T-helper 17 cell (primary cell): ENCODE results near the gene CACHD1. TPM values are rescaled to one million over a fixed set of nuclear protein-coding genes. Genes with fewer than 3 reads are reported as not detected.
"Not testable (repeated sequence)": the region's sequence is repeated elsewhere in the genome, so short reads cannot be mapped to it uniquely, and the experiment has no call there.

Experiments used
- ATAC-seq: fragments of 150-1000 bp; cut with Tn5 transposase; 2 replicates; pipeline ENCODE4 v1.10.0; 2021; ENCODE audit warnings: mild to moderate bottlenecking, moderate library complexity
- DNase-seq, 3 donors: peaks; one replicate each; pipeline versions ENCODE4 v3.0.0 to v3.0.0-alpha.2; 2020 to 2021
- H3K9me3 ChIP-seq: one replicate; pipeline ENCODE4 v1.7.0; 2013; ENCODE audit warnings: low read length, mild to moderate bottlenecking; ENCODE audit not compliant: control insufficient read depth, poor library complexity, severe bottlenecking
- H3K27ac Mint-ChIP-seq: one replicate; pipeline ENCODE4 v1.8.0; 2022; ENCODE audit warnings: mild to moderate bottlenecking, moderate library complexity, mixed read lengths
- H3K27me3 Mint-ChIP-seq: one replicate; pipeline ENCODE4 v1.8.0; 2022; ENCODE audit warnings: mixed read lengths
- H3K36me3 Mint-ChIP-seq: one replicate; pipeline ENCODE4 v1.8.0; 2022; ENCODE audit warnings: low read depth, mixed read lengths
- H3K4me1 Mint-ChIP-seq: one replicate; pipeline ENCODE4 v1.8.0; 2022; ENCODE audit warnings: mild to moderate bottlenecking, mixed read lengths
- H3K4me3 Mint-ChIP-seq: one replicate; pipeline ENCODE4 v1.8.0; 2022; ENCODE audit warnings: mild to moderate bottlenecking, moderate library complexity, mixed read lengths
- total RNA-seq, 4 donors: library from RNA in 2 of 4; stranded (reverse) in 2 of 4; gene quantifications; one replicate each; pipeline ENCODE4 v1.2.3 and lab custom pipeline; 2022 to 2026

CACHD1 gene
- total RNA-seq, 2 donors from 2014 or later, result 0.05 TPM; not detected in 1

GRCh38 chr1:64511044-64511443 is 41.1 kb downstream of the CACHD1 start:
- H3K36me3 Mint-ChIP-seq, result no peaks in the 10 kb centered on the region
- no peaks in the 10 kb centered on the region for H3K9me3 ChIP-seq
- H3K4me1 Mint-ChIP-seq, result peaks cover 10% of the 10 kb centered on the region
- no peak overlapping the region for H3K27ac Mint-ChIP-seq
- no peak for ATAC-seq
- H3K27me3 Mint-ChIP-seq, result peaks cover 21% of the 10 kb centered on the region
- no peak for DNase-seq
- no peak overlapping the region for H3K4me3 Mint-ChIP-seq

GRCh38 chr1:64512206-64512605 is 42.3 kb downstream of the CACHD1 start:
- H3K27ac Mint-ChIP-seq, H3K36me3 Mint-ChIP-seq, H3K9me3 ChIP-seq, DNase-seq, H3K4me3 Mint-ChIP-seq, ATAC-seq, H3K4me1 Mint-ChIP-seq: not testable (repeated sequence)
- H3K27me3 Mint-ChIP-seq, result peaks cover 11% of the 10 kb centered on the region

DNA sequence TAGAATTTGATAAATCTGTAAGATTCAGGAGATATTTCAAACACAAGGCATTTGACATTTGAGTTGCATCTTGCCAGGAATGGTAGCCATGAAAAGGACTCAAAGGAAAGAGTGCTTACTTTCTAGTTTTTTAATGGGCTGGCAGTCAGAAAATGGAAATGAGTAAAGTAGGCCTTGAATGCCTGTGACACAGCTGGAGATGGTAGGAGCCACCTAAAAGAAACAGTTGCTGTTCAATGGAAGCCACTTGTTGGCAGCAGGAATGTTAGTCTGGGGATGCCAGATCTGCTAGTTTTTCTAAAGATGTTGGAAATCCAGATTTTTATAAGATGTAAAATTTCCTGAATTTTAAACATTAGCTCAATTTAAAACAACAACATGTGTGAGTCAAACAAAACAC is 43.6 kb downstream of the CACHD1 start:
- Mint-ChIP-seq H3K27me3 (peaks cover 7% of the 10 kb centered on the region), H3K4me1 (peaks cover 6% of the 10 kb centered on the region), H3K27ac (no peak overlapping the region), H3K4me3 (no peak overlapping the region), H3K36me3 (no peaks in the 10 kb centered on the region)
- ATAC-seq (no peak), DNase-seq (no peak)
- no peaks in the 10 kb centered on the region for H3K9me3 ChIP-seq

DNA sequence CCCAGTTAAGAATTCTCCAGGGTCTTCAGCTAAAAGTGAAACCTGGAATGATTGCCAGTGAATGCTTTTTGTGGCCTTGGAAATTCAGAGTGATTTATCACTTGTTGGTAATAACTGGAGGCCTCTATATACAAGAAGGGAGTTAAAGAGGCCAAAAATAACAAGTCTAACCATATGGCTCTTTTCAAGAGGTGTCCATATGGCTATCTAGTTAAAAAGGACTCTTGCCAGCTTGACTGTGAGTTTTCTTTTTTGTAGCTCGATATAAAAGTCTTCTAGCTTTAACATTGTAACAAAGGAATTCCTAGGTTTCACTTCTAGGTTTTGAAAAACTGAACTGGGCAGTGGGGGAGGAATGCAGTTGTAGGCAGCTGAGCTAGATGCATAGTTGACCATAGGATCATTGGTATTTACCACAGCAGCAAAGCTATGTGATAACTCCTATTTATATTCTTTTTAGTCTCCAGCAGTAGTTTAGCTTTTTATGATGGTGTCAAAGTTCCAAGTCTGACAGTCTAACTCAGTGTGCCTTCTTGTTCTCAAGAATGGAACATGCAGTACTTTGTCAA is 44.4 kb downstream of the CACHD1 start:
- H3K4me3 Mint-ChIP-seq, result no peak overlapping the region
- no peaks in the 10 kb centered on the region for H3K9me3 ChIP-seq
- no peaks in the 10 kb centered on the region for H3K36me3 Mint-ChIP-seq
- H3K27me3 Mint-ChIP-seq, result peaks cover 7% of the 10 kb centered on the region
- no peak overlapping the region for H3K27ac Mint-ChIP-seq
- peaks cover 6% of the 10 kb centered on the region for H3K4me1 Mint-ChIP-seq
- no peak for DNase-seq
- ATAC-seq, result no peak

DNA sequence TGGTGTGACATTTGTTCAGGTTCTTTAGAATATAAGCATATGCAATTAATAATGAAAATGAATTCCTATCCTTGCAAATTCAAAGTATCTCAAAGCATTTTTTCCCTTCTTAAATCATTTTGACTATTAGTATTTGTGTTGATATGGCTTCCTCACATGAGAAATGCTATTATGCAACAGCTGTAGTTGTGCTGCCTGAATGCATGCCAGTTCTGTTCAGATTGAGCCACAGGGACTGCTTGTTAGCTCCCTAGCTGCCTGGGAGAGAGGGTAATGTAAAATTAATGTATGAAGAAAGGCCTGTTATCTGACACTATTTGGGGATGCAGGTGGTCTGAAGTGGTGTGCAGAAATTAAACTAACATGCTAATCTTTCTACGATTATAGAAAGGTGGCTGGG is 45.5 kb downstream of the CACHD1 start:
- Mint-ChIP-seq H3K36me3 (no peaks in the 10 kb centered on the region), H3K4me1 (peaks cover 6% of the 10 kb centered on the region), H3K27ac (no peak overlapping the region), H3K27me3 (peaks cover 7% of the 10 kb centered on the region), H3K4me3 (no peak overlapping the region)
- no peaks in the 10 kb centered on the region for H3K9me3 ChIP-seq
- no peak for ATAC-seq
- DNase-seq, result no peak

DNA sequence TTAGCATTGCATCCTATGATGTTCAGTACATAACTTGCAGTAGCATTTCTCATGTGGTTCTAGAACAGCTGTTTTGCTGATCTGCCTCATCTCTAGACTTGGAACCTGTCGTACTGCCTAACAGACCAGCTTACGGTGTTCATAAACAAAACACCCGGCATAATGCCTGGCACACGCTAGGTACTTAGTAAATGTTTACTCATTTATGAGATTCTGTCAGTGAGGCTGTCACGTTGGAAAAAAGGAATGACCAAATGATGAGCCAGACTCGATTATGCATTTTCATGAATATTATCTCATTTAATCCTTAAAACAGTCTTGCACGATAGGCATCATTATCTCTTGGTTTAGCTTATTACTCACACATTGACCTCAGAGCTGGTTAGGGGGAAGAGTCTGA is 46.4 kb downstream of the CACHD1 start:
- Mint-ChIP-seq H3K4me1 (peaks cover 2% of the 10 kb centered on the region), H3K27me3 (no peaks in the 10 kb centered on the region), H3K27ac (no peak overlapping the region), H3K36me3 (no peaks in the 10 kb centered on the region), H3K4me3 (no peak overlapping the region)
- no peaks in the 10 kb centered on the region for H3K9me3 ChIP-seq
- DNase-seq, result no peak
- ATAC-seq, result no peak

DNA sequence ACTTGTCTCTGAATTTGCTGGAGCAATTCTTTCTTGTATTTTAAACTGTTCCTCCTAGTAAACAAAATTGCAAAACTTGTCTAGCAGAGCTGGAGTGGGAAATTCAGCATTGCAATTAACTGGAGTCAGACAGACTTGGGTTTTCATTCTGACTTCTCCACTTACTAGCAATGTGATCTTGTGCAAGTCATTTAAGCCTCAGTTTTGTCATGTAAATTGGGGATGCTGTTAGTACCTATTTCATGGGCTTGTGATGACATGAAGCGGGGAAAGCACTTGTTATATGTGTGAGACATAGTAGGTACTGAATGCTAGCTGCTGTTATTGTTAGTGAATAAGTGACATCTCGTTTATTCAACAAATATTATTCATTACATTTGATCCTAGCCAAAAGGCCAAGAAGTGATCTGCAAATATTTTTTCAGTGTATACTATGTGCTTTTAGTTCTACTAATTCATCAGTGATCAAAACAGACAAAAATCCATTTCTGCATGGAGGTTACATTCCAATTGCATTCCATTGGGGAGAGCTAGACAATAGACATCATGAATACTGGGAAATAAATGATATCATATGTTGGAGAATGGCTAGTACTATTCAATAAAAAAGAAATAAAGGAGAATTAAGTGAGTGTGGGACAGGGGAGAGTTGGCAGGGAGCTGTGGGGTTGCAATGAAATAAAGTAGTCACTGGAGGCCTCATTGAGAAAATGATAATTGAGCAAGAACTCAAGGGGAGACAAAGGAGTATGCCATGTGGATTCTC is 47.1 kb downstream of the CACHD1 start:
- H3K4me3 Mint-ChIP-seq, result no peak overlapping the region
- H3K4me1 Mint-ChIP-seq, result peaks cover 2% of the 10 kb centered on the region
- no peaks in the 10 kb centered on the region for H3K9me3 ChIP-seq
- H3K27ac Mint-ChIP-seq, result no peak overlapping the region
- no peaks in the 10 kb centered on the region for H3K36me3 Mint-ChIP-seq
- no peaks in the 10 kb centered on the region for H3K27me3 Mint-ChIP-seq
- no peak for ATAC-seq
- no peak for DNase-seq

DNA sequence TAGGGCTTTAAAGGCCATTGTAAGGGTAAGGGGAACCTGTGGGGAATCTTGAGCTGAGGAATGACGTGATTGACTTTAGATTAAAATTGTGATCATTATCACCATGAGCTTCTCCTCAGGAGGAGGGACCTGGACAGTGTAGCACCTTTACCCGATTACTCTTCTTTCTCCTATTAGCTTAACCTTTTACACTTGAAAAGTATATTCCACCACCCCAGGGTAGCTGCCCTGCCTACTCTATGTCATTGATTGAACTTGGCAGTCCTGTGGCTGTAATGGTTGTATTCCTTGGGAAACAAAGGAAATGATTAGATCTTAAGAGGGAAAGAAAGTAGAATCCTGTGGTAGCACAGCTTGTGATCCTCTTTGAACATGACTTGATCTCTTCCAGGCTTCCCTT is 47.7 kb downstream of the CACHD1 start:
- no peaks in the 10 kb centered on the region for H3K9me3 ChIP-seq
- no peak for DNase-seq
- no peak overlapping the region for H3K27ac Mint-ChIP-seq
- peaks cover 2% of the 10 kb centered on the region for H3K4me1 Mint-ChIP-seq
- peaks cover under 1% of the 10 kb centered on the region for H3K27me3 Mint-ChIP-seq
- H3K36me3 Mint-ChIP-seq, result no peaks in the 10 kb centered on the region
- ATAC-seq, result no peak
- H3K4me3 Mint-ChIP-seq, result no peak overlapping the region

GRCh38 chr1:64518692-64519481 is 49.0 kb downstream of the CACHD1 start:
- H3K27me3 Mint-ChIP-seq, result peaks cover 9% of the 10 kb centered on the region
- H3K4me3 Mint-ChIP-seq, result no peak overlapping the region
- DNase-seq, result no peak
- ATAC-seq, result no peak
- H3K4me1 Mint-ChIP-seq, result peaks cover 2% of the 10 kb centered on the region
- H3K36me3 Mint-ChIP-seq, result no peaks in the 10 kb centered on the region
- H3K27ac Mint-ChIP-seq, result no peak overlapping the region
- H3K9me3 ChIP-seq, result no peaks in the 10 kb centered on the region

DNA sequence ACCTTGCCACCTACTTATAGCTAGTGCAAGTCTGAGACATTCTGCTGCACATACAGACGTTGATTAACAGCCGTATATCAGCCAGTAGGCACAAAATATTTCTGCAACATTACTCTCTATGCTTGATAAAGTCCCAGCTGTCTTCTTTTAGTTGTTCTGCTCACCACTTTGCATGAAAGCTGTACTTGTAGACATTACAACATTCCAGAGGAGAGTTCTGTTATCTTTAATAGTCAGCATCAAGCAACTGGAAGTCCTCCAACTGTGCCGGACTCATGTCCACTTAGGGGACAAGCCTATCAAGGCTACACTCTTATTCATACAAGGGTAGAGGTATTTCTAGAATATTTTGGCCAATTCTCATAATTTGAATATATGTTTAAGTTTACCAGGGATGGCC is 50.0 kb downstream of the CACHD1 start:
- H3K9me3 ChIP-seq, result no peaks in the 10 kb centered on the region
- peaks cover 9% of the 10 kb centered on the region for H3K27me3 Mint-ChIP-seq
- H3K36me3 Mint-ChIP-seq, result no peaks in the 10 kb centered on the region
- ATAC-seq (no peak), DNase-seq (no peak)
- no peaks in the 10 kb centered on the region for H3K4me1 Mint-ChIP-seq
- H3K4me3 Mint-ChIP-seq, result no peak overlapping the region
- no peak overlapping the region for H3K27ac Mint-ChIP-seq

DNA sequence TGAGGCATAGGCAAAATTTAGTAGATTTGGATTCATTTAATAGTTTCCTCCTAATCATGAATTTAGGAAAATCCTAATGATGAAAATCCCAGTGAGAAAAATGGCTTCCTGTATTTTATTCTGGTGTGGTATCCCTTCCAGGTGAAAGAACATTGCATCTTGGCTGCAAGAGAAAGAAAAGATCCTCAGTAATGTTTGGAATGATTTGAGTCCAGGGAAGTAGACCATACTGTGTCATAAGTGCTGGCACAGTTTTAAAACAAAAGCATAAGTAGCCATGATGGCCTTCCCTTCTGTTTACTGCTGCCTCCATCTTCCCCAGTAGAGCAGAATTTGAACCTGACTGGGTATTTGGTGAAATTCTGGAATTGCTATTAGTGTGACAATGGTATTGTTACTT is 52.8 kb downstream of the CACHD1 start:
- DNase-seq (no peak), ATAC-seq (no peak)
- Mint-ChIP-seq H3K36me3 (no peaks in the 10 kb centered on the region), H3K27ac (no peak overlapping the region), H3K27me3 (peaks cover 31% of the 10 kb centered on the region), H3K4me3 (no peak overlapping the region), H3K4me1 (no peaks in the 10 kb centered on the region)
- no peaks in the 10 kb centered on the region for H3K9me3 ChIP-seq

- H3K4me1 Mint-ChIP-seq, result no peaks in the 10 kb centered on the region
- ATAC-seq, result no peak
- no peak for DNase-seq
- H3K27me3 Mint-ChIP-seq, result peaks cover 31% of the 10 kb centered on the region
- no peaks in the 10 kb centered on the region for H3K9me3 ChIP-seq
- no peak overlapping the region for H3K4me3 Mint-ChIP-seq
- no peaks in the 10 kb centered on the region for H3K36me3 Mint-ChIP-seq
- no peak overlapping the region for H3K27ac Mint-ChIP-seq
Observed at GRCh38 chr1:64523413-64524337, 53.7 kb downstream of the CACHD1 start.

DNA sequence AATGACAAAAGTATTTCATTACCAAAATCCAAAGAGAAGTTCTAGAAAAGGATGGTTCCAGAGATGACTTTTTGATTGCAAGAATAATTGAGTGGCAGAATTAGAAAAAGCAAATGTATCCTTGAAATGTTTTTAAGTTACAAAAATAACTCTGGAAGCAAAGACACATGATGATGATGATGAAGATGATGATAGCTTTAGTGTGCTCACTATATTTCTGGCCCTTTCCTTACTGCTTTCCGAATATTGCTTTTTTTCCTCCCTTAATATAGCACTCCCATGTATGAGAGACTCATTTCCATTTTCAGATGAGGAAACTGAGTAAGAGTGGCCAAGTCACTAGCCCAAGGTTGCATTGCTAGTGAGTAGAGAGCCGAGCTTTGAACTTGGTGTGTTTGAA is 54.7 kb downstream of the CACHD1 start:
- H3K4me1 Mint-ChIP-seq, result no peaks in the 10 kb centered on the region
- no peak for DNase-seq
- no peaks in the 10 kb centered on the region for H3K9me3 ChIP-seq
- no peaks in the 10 kb centered on the region for H3K36me3 Mint-ChIP-seq
- H3K27ac Mint-ChIP-seq, result no peak overlapping the region
- peaks cover 38% of the 10 kb centered on the region for H3K27me3 Mint-ChIP-seq
- no peak overlapping the region for H3K4me3 Mint-ChIP-seq
- ATAC-seq, result no peak
